Measurements from ENCODE around the gene GDPD5. TPM values are rescaled to one million over a fixed set of nuclear protein-coding genes. Genes with fewer than 3 reads are reported as not detected.
"Not testable (repeated sequence)": the region's sequence is repeated elsewhere in the genome, so short reads cannot be mapped to it uniquely, and the experiment has no call there.

The GDPD5 gene
- polyA plus RNA-seq, 6 donors from 2014 or later = 0.62 to 8.2 (median 2.2) TPM; not detected in 1

DNA sequence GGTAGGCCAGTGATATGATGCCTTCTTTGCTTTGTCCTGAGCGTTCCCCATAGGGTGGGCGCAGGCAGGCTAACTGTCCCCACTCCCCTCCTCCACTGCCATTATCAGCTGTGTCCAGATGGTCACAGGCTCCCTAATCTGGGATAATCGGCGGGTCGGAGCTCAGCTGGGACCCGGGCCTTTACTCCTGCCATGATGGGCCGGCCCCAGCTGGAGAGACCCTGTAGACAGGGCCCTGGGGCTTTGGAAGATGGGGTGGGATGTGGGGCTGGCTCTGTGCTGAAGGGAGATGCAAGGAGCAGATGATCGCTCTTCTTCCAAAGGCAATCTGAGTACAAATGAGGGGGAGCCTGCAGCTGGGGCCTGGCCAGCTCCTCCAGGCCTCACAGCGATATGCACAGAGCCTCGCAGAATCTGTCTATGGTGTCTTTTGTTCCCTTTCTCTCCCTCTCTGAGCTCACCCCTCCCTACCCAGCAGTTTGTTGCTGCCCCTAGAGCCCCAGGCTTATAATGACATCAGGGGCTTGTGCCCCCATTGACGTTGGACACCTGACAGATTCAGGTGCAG, 104.6 kb downstream of the GDPD5 start:
- Mint-ChIP-seq H3K36me3 (no peaks in the 10 kb centered on the region), H3K4me1 (no peaks in the 10 kb centered on the region), H3K27me3 (no peaks in the 10 kb centered on the region), H3K9me3 (no peaks in the 10 kb centered on the region), H3K27ac (no peak overlapping the region), H3K4me3 (no peak overlapping the region)
- no peak for DNase-seq
- ATAC-seq (ENCODE audit: low read depth in 2 of 2) = no peak

DNA sequence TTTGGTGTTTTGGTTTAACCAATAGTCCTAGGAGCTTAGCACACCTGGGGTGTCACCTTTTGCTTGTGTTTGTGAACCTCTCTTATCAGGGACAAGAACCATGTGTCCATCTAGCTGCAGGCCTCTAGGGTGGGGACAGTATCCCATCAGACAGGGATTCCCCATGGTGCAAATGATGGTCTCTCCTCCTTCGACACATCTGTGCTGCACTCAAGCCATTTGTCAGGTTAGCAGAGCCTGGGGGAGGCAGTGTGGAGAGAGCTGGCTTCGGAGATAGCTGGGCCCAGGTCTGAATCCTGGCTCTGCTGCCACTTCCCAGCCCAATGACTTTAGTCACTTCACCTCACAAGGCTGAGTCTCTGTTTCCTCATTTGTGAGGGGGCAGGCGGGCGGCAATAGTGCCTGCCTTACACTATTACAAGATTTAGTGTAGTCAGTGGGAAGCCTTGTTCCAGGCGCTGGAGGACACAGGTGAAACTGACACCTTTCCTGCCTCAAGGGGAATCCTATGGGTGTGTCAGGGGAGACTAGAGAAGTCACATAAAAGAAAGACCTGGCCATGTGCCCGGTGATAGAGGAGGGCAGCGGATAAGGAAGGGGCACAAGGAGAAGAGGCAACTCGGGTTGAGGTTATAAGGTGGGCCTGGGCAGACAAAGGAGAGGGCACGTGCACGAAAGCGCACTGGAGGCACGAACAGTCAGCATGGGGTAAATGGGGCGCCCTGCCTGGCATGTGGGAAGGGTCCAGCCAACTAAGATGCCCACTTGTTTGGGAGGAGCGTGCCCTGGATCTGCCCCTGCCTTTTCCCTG, 105.3 kb downstream of the GDPD5 start:
- DNase-seq = no peak
- Mint-ChIP-seq H3K36me3 (no peaks in the 10 kb centered on the region), H3K27me3 (no peaks in the 10 kb centered on the region), H3K4me3 (no peak overlapping the region), H3K9me3 (no peaks in the 10 kb centered on the region), H3K27ac (peak overlapping the region in 1 of 6 donors; percentile 86), H3K4me1 (no peaks in the 10 kb centered on the region)
- no peak for ATAC-seq (ENCODE audit: low read depth in 2 of 2)

DNA sequence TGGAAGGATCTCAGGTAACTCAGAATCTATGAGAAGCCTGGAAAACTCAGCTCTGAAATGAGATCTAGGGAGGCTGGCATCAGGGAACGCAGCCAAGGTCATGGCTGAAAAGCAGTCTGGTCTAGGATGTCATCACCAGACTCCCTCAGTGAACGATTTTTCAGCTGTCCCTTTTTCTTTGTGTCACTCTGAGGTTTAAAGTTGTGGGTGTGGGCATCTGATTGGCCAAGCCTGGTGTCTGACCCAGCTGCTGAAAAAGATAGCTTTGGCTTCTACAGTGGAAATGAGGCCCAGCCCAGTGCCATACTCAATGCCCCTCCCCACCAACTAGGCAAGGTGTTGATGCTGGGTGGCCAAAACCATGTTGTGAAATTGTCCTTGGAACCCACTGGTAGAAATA, 111.9 kb downstream of the GDPD5 start:
- Mint-ChIP-seq H3K27me3 (no peaks in the 10 kb centered on the region), H3K36me3 (no peaks in the 10 kb centered on the region), H3K9me3 (no peaks in the 10 kb centered on the region)

DNA sequence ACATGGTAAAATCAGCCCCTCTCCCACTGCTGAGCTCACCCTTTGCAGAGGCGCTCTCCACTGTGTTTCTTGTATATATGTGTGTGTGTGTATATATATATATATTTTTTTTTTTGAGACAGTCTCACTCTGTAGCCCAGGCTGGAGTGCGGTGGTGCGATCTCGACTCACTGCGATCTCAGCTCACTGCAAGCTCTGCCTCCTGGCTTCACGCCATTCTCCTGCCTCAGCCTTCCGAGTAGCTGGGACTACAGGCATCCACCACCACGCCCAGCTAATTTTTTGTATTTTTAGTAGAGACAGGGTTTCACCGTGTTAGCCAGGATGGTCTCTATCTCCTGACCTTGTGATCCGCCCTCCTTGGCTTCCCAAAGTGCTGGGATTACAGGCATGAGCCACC, 112.6 kb downstream of the GDPD5 start:
- not testable (repeated sequence) for H3K9me3 Mint-ChIP-seq; ATAC-seq (ENCODE audit: low read depth in 2 of 2); DNase-seq; H3K27ac Mint-ChIP-seq; H3K27me3 Mint-ChIP-seq; H3K36me3 Mint-ChIP-seq; H3K4me3 Mint-ChIP-seq; H3K4me1 Mint-ChIP-seq

More for the DNA sequence above, 111.9 kb downstream of the GDPD5 start:
- ATAC-seq (ENCODE audit: low read depth in 2 of 2) (no peak), DNase-seq (no peak)
- no peak overlapping the region for H3K4me3 Mint-ChIP-seq
- H3K4me1 Mint-ChIP-seq = peaks cover 0 to 4% (median 0%) of the 10 kb centered on the region in 3 donors
- peak overlapping the region in 1 of 6 donors; percentile 29 for H3K27ac Mint-ChIP-seq

DNA sequence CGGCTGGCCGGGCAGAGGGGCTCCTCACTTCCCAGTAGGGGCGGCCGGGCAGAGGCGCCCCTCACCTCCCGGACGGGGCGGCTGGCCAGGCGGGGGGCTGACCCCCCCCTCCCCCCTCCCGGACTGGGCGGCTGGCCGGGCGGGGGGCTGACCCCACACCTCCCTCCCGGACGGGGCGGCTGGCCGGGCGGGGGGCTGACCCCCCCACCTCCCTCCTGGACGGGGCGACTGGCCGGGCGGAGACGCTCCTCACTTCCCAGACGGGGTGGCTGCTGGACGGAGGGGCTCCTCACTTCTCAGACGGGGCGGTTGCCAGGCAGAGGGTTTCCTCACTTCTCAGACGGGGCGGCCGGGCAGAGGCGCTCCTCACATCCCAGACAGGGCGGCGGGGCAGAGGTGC, 115.8 kb downstream of the GDPD5 start:
- not testable (repeated sequence) for H3K27ac Mint-ChIP-seq; H3K36me3 Mint-ChIP-seq; H3K9me3 Mint-ChIP-seq; H3K4me3 Mint-ChIP-seq; H3K4me1 Mint-ChIP-seq; DNase-seq; H3K27me3 Mint-ChIP-seq; ATAC-seq (ENCODE audit: low read depth in 2 of 2)

DNA sequence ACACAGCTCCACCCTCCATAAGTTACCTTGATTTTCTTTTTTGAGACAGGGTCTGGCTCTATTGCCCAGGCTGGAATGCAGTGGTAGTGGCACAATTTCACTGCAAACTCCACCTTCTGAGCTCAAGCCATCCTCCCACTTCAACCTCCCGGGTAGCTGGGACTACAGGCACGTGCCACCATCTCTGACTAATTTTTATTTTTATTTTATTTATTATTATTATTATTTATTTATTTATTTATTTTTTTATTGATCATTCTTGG, 116.9 kb downstream of the GDPD5 start:
- H3K9me3 Mint-ChIP-seq = no peaks in the 10 kb centered on the region
- H3K4me3 Mint-ChIP-seq = peak overlapping the region in 1 of 8 donors; percentile 29
- H3K4me1 Mint-ChIP-seq = peaks cover 9 to 13% (median 10%) of the 10 kb centered on the region in 3 donors
- H3K27ac Mint-ChIP-seq = no peak overlapping the region
- DNase-seq = no peak
- H3K27me3 Mint-ChIP-seq = no peaks in the 10 kb centered on the region
- ATAC-seq (ENCODE audit: low read depth in 2 of 2) = no peak
- H3K36me3 Mint-ChIP-seq = peaks cover 6 to 13% of the 10 kb centered on the region in 2 donors

DNA sequence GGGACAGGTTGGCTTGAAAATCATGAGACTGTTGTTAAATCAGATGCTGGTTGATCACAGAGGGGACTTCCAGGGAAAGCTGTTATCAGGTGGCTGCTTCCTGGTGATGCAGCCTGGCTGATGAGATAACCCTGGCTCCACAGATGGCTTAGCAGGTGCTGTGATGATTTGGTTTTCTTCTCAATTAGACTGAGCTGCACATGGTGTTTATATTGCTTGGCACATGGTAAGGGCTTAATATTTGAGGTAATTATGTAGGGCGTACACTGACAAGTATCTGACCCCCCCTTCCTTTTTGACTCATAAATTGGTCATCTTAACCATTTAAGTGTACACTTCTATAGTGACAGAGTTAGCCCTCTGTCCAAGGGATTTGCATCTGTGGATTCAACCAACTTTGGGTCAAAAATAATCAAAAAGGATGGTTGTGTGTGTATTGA, 119.4 kb downstream of the GDPD5 start:
- no peak overlapping the region for H3K4me3 Mint-ChIP-seq
- no peak overlapping the region for H3K27ac Mint-ChIP-seq
- H3K4me1 Mint-ChIP-seq = peaks cover 24 to 34% (median 32%) of the 10 kb centered on the region in 3 donors
- H3K9me3 Mint-ChIP-seq = no peaks in the 10 kb centered on the region
- no peaks in the 10 kb centered on the region for H3K27me3 Mint-ChIP-seq
- peak; percentile 35 to 55 for ATAC-seq (ENCODE audit: low read depth in 2 of 2)
- DNase-seq = no peak
- peaks cover 31 to 37% of the 10 kb centered on the region in 2 donors for H3K36me3 Mint-ChIP-seq

DNA sequence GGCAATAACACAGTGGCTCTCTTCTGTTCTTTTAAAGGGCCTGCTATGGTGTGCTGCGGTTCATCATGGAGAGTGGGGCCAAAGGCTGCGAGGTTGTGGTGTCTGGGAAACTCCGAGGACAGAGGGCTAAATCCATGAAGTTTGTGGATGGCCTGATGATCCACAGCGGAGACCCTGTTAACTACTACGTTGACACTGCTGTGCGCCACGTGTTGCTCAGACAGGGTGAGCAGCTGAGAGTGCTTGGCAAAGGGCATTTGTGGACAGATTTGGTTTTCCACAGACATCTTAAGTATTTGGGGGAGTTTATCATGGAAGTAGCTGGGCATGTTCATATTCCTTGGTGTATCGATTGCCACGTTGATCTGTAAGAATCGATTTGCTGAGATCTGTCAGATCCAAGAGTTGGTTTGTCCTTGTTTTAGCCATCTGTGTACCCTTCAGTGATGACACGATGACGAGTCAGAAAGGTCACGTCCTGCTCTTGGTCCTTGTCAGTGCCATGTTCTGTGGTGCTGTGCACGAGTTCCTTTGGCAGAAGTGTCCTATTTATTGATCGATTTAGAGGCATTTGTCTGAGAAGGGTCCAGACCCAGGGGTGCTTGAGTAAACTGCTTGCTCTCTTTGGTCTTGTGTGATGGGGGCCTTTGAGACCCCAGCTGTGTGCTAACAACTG, 121.6 kb downstream of the GDPD5 start:
- no peak for ATAC-seq (ENCODE audit: low read depth in 2 of 2)
- Mint-ChIP-seq H3K27me3 (no peaks in the 10 kb centered on the region), H3K36me3 (peaks cover 31 to 37% of the 10 kb centered on the region in 2 donors), H3K4me1 (peaks cover 34 to 53% (median 51%) of the 10 kb centered on the region in 3 donors), H3K9me3 (no peaks in the 10 kb centered on the region), H3K27ac (peak overlapping the region in 2 of 6 donors; percentile 14 to 15), H3K4me3 (no peak overlapping the region)
- DNase-seq = no peak

DNA sequence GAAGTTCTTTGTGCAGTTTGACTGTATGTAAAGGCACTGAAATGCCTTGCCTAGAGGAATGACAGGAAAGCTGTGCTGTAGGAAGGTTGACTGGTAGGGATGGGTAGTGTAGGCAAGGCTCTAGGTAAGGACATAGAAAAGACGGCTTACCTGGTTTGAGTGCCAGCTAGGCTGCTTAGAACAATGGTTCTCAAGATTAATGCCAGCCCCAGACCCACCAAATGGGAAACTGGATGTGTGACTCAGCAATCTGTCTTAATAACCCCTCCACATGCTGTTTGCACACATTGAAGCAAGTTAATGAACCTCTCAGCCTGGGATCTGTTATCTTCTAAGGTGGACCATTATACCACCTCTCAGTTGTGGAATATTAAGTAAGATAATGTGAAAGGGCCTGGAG, 122.7 kb downstream of the GDPD5 start:
- ATAC-seq (ENCODE audit: low read depth in 2 of 2) (no peak), DNase-seq (no peak)
- Mint-ChIP-seq H3K4me1 (peaks cover 38 to 58% (median 52%) of the 10 kb centered on the region in 3 donors), H3K4me3 (peak overlapping the region in 1 of 8 donors; percentile 69), H3K27ac (peak overlapping the region in 3 of 6 donors; percentile 5 to 49 (median 11)), H3K9me3 (no peaks in the 10 kb centered on the region), H3K36me3 (peaks cover 31 to 36% of the 10 kb centered on the region in 2 donors), H3K27me3 (no peaks in the 10 kb centered on the region)

DNA sequence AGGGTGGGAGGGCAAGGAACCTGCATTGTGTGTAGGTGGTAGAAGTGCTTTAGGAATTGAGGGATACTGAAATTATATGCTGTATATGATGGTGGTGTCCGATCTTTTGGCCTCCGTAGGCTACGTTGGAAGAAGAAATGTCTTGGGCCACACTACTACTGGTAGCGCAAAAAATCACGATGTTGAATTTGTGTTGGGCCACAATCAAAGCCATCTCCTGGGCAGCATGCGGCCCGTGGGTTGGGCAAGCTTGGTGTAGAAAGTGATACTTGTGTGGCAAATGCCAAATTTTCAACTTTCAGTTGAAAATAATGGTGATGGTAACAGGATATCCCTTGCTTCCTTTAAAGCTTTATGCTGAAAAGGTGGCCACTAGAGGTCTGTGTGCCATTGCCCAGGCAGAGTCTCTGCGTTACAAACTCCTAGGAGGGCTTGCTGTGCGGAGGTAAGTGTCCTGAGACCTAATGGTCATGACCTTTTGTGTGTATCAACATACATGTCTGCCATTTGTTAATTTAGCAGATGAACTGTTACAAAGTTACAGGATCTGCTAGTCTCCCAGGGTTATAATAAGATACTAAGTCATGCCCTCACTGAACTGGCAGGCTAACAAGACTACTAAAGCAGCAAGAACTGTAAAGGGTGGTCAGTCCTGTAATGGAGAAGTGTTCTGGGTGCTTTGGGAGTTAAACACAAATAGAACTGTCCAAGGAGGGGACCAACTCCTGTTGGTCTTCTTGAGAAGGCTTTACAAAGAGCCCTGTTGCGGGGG, 123.6 kb downstream of the GDPD5 start:
- Mint-ChIP-seq H3K4me1 (peaks cover 34 to 55% (median 48%) of the 10 kb centered on the region in 3 donors), H3K9me3 (no peaks in the 10 kb centered on the region), H3K4me3 (peak overlapping the region in 4 of 8 donors; percentile 55 to 71 (median 66)), H3K27me3 (no peaks in the 10 kb centered on the region), H3K27ac (peak overlapping the region in 4 of 6 donors; percentile 49 to 79 (median 68)), H3K36me3 (peaks cover 31 to 32% of the 10 kb centered on the region in 2 donors)
- no peak for DNase-seq
- no peak for ATAC-seq (ENCODE audit: low read depth in 2 of 2)

DNA sequence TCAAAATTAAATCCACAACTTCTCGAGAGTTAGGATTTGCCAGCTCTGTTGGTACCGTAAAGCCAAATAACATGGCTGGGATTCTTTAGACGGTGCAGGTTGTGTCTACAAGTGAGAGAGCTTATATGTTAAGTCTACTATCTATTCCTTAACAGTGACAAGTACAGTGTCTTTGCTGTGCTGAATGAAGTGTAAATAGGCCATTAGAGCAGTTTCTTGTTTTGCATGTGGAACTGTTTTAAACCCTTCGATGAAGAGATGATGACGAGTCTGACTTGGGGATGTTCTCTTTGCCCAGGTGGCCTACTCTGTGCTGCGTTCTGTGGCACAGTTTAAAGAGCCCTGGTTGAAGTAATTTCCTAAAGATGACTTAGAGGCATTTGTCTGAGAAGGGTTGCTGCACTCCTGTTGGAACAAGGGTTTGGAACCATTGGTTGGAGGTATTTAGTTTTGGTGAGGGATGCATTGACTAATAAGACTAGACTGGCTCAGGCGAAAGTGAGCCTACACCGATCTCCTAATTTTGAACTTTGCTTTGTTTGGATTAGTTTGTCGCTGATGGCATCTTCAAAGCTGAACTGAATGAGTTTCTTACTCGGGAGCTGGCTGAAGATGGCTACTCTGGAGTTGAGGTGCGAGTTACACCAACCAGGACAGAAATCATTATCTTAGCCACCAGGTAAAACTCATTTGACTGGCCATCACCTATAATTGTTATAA, 125.4 kb downstream of the GDPD5 start:
- Mint-ChIP-seq H3K27me3 (peaks cover 0 to 11% (median 0%) of the 10 kb centered on the region in 3 donors), H3K36me3 (peaks cover 31 to 32% of the 10 kb centered on the region in 2 donors), H3K4me3 (peak overlapping the region; percentile 91 to 99 (median 96)), H3K9me3 (no peaks in the 10 kb centered on the region), H3K27ac (peak overlapping the region; percentile 26 to 99 (median 96)), H3K4me1 (peaks cover 34 to 57% (median 48%) of the 10 kb centered on the region in 3 donors)
- peak; percentile 31 to 51 for ATAC-seq (ENCODE audit: low read depth in 2 of 2)
- DNase-seq = peak; percentile 20

DNA sequence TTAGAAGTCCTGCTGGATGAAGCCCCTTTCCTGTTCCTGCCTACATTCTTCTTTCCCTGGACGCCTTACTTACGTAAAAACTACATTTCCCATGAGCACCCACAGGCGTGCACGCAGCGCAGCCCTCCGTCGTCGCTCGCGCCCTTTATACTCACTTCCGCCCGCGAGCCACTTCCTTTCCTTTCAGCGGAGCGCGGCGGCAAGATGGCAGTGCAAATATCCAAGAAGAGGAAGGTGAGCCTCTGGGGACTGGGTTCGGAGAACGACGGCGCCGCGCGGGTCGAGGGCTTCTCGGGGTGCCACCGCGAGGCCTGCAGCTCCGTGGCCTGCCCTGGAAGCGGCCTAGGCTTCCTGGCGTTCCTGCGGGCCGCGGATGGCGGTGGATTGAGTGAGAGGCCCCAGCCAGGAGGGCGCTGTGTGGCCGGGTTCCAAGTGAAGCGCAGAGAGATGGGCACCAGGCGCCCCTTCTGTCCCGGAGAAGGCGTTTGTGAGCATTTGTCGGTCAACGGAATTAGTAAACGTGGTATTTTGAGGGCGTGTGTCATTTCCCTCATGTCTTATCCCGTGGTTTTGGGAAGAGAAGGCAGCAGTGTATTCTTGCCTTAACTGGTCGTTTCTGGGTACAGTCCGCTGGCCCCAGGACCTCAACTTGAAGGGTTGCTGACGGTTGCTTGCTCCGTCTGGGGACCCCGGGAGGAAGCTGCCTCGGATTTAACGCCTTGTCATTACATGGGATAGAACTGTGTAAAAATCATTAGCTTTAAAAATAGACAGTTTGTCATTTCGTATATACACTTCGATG, 126.2 kb downstream of the GDPD5 start, which contains the start of gene RPS3:
TSS of gene RPS3 (plus strand) at position 175 of the 802 bp plus-strand sequence. CDS start at position 205, 30 bp downstream.
- Mint-ChIP-seq H3K4me1 (peaks cover 34 to 56% (median 47%) of the 10 kb centered on the region in 3 donors), H3K27me3 (peaks cover 0 to 13% (median 0%) of the 10 kb centered on the region in 3 donors), H3K36me3 (peaks cover 30 to 31% of the 10 kb centered on the region in 2 donors), H3K4me3 (peak within 1 kb of the TSS; percentile 91 to 99 (median 96)), H3K9me3 (no peaks in the 10 kb centered on the region), H3K27ac (peak within 1 kb of the TSS; percentile 90 to 99 (median 96))
- DNase-seq = peak; percentile 87
- peak; percentile 92 to 95 for ATAC-seq (ENCODE audit: low read depth in 2 of 2)
